HT1080 (cell line): ENCODE measurements around the gene COX20. TPM values are rescaled to one million over a fixed set of nuclear protein-coding genes. Genes with fewer than 3 reads are reported as not detected.

Source experiments
- DNase-seq: peaks from one replicate; pipeline ENCODE4 v3.0.0-alpha.2; 2015; ENCODE audit warnings: low read depth
- total RNA-seq: library from RNA; depleted of rRNA; stranded (reverse); fragments of >200 nt; shearing (Covaris generic); gene quantifications from 2 replicates; pipeline ENCODE4 v1.2.3, GENCODE V29; 2014; rRNA removed

COX20 gene
- total RNA-seq, 1 experiment from 2014 or later: 50.3 TPM

DNA sequence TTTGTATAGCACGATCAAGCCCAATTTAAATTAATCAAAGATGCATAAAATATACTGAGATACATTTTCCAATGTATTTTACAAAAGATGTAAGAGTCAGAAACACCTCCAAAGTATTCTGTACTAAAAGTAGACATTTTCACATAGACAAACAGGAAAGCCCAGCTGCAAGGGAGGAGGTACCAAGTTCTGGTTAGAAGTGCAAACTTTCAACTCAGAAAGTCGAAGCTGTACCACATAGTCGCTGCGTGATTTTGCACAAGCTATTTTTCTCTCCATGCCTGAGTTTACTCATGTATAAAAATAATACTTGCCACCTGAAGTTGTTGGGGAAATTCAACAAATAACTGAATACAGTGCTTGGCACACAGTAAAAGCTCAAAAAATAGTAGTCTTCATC lies 34.5 kb downstream of the COX20 start:
- DNase-seq: no peak

DNA sequence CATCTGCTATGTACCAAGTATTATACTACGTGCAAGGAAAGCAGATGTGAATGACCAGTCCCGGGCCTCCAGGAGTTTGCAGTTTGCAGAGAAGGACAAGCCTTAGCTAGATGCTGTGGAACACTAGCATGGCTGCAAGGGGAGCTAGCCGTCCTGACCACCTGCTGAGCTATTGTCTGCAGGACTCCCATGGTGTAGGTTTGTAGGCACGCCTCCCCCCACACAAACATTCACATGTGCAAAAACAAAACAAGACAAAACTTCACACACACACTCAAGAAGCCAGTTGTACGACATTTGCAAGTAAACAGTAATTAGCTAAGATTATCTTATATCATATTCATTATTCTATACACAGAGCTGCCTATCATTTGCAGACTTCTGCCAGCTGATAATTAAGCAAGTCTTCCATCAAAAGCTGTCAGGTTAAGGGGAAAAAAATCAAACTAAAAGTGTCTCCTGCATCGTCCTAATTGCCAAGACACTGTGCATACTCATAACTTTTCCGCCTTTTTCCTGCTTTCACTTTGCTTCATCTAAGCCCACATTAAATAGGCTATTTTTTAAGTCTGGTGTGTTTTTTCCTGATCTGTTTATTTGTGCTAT lies 39.6 kb downstream of the COX20 start:
- no peak for DNase-seq

DNA sequence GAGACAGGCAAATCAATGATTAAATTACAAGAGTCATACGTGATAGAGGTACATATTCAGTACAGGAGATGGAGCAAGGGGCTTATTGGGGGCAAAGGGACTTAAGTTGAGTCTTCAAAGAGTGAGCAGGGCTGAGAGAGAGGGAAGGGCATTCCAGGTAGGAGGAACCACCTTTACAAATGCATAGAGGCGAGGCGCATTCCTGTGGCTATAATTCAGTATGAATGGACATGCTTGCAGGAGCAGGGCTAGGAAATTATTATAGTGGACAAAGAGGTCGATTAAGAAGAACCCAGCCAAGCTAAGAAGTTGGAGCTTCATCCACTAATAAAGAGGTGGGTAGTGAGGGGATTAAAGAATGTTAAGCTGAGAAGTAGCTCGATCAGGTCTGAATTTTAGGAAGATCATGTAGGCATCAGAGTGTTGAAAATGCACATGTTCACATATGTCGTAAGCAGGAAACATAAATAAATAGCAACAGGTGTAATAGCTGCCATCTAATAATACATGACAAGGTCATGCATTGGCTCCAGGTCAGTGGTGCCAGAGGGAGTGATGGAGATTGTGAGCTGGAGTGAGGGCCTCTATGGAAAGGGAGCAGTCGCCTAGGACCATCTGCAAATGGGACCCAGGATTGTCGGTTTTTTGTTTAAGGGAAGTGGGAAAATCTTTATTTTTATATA lies 40.9 kb downstream of the COX20 start:
- no peak for DNase-seq

- DNase-seq: no peak
These were observed 43.2 kb downstream of the COX20 start for GRCh38 chr1:244878681-244879080.

GRCh38 chr1:244881552-244882280 lies 46.3 kb downstream of the COX20 start:
- DNase-seq: no peak

DNA sequence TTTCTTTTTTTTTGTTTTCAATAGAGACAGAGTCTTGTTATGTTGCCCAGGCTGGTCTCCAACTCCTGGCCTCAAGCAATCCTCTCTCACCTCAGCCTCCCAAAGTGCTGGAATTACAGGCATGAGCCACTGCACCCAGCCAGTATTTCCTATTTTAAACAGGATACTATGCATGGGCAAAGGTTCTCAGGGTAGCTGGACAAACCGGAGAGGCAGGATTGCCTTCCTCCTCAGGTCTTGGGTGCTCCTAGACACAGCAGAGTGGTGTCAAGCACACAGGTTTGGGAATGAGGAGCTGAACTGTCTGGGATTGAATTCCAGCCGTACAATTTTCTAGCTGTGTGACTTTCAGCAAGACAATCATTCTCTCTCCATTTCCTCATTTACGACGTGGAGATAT lies 51.8 kb downstream of the COX20 start:
- DNase-seq: no peak

DNA sequence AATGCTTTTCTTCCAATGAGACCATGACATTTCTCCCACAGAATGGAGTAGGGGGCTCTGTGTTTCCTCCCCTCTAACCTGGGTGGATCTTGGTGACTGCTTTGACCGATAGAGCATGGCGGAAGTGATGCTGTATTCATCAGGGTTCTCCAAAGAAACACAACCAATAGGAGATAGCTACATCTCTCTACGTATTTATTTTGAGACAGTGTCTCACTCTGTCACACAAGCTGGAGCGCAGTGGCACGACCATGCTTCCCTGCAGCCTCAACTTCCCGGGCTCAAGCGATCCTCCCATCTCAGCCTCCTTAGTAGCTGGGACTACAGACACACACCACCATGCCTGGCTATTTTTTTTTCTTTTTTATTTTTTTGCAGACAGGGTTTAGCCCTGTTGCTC lies 58.4 kb downstream of the COX20 start:
- DNase-seq: no peak

Other genes starting within 250 kb of the COX20 start
- 47.2 and 66.7 TPM in 2 replicates for gene DESI2, start 182.5 kb upstream of the COX20 start, total RNA-seq
- gene HNRNPU, start 28.9 kb downstream of the COX20 start, total RNA-seq: 438 and 507 TPM in 2 replicates